NCI-H2196 treated with DMSO at 0.1 percent for 48 hours (cell line): ENCODE results near the gene RNF133.
"Not testable (repeated sequence)": the region's sequence is repeated elsewhere in the genome, so short reads cannot be mapped to it uniquely, and the experiment has no call there.

Source experiments
- DNase-seq: peaks from one replicate; lab custom pipeline; 2025; ENCODE audit not compliant: unreplicated experiment; lab: John Stamatoyannopoulos, UW

The RNF133 gene

GRCh38 chr7:122689346-122690109 lies 9.4 kb downstream of the RNF133 start:
- DNase-seq: no peak

DNA sequence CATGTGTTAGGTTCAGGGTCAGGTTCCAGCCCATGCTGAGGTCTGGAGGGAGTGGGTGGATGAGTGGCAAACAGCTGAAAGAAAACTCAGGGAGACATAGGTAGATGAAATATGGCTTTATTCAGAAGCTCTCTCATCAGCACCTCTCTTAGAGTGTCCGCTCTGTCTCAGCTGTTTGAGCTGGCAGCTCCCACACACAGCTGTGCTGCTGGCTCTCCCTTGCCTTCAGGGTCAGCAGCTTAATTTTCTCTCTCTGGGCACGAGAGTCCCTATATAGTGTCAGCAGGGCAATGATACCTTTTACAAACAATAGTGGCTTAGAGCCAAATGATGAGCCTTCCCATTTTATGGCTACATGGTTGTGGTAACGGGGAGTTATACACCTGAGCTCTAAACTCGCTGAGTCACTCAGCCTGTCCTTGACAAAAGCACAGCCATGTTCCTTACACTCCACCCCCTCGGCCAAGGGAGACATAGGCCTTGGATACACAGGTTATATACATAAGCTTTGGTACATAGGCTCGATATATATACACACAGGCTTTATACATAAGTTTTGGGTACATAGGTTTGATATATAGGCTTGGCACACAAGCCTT lies 10.4 kb downstream of the RNF133 start:
- no peak for DNase-seq

GRCh38 chr7:122686360-122686878 lies 12.5 kb downstream of the RNF133 start:
- no peak for DNase-seq

DNA sequence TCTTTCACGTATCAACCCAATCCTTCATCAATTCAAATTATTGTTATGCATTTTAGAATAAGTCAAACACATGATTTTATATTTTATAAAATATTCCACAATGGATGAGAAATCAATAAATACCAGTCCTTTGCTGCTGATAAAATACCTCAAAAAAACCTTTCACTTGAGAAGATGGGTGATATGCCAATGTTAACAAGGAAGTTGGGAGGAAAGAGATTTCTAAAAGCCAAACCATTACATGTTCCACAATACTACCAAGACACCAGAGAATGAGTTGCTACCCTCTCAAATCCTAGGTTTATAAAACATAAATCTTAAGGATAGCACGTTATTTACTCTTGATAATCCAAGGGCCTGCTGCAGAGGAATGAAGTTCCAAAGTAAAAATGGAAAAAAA lies 14.4 kb downstream of the RNF133 start:
- DNase-seq: no peak

GRCh38 chr7:122682815-122683550 lies 15.9 kb downstream of the RNF133 start:
- no peak for DNase-seq

DNA sequence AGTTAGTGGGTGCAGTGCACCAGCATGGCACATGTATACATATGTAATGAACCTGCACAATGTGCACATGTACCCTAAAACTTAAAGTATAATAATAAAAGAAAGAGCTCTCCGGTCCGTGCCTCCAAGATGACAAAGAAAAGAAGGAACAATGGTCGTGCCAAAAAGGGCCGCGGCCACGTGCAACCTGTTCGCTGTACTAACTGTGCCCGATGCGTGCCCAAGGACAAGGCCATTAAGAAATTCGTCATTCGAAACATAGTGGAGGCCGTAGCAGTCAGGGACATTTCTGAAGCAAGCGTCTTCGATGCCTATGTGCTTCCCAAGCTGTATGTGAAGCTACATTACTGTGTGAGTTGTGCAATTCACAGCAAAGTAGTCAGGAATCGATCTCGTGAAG lies 17.7 kb downstream of the RNF133 start:
- DNase-seq: not testable (repeated sequence)

GRCh38 chr7:122679813-122680212 lies 19.1 kb downstream of the RNF133 start:
- no peak for DNase-seq

DNA sequence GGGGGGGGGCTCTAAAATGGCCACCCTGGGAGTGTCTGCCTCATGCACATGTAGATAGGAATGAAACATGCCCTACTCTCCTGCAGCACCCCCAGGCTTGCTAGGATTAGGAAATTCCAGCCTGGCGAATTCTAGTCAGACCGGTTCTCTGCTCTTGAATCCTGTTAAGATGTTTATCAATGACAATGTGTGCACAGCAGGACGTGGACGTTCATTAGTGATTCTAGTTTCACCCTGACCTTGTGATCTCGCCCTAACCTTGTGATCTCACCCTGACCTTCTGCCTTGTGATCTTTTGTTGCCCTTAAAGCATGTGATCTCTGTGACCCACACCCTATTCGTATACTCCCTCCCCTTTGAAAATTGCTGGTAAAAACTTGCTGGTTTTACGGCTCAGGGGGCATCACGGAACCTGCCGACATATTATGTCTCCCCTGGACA lies 19.6 kb downstream of the RNF133 start:
- not testable (repeated sequence) for DNase-seq

- DNase-seq: no peak
Measured at GRCh38 chr7:122677149-122677548, 21.8 kb downstream of the RNF133 start.

GRCh38 chr7:122676466-122676865 lies 22.5 kb downstream of the RNF133 start:
- DNase-seq: peak; percentile 36

- DNase-seq: no peak
Measured at GRCh38 chr7:122675621-122676020, 23.3 kb downstream of the RNF133 start.

DNA sequence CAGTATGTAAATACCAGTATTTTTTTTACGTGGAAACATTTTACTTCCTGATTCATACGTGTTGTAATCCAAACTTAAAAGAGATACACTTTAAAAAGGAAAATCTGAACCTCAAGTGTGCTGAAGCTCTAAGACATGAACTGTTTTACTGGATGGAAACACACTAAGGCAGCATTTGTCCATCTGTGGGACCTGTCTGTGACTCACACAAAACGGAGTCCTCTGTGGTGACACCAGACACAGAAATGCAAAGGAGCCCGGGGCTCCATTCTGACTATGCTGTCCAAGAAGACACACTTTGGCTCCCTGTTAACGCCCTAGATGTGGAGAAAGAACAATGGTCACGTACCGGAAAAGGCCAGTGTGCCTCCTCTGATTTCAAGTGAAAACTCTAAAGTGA lies 23.9 kb downstream of the RNF133 start:
- DNase-seq: no peak

DNA sequence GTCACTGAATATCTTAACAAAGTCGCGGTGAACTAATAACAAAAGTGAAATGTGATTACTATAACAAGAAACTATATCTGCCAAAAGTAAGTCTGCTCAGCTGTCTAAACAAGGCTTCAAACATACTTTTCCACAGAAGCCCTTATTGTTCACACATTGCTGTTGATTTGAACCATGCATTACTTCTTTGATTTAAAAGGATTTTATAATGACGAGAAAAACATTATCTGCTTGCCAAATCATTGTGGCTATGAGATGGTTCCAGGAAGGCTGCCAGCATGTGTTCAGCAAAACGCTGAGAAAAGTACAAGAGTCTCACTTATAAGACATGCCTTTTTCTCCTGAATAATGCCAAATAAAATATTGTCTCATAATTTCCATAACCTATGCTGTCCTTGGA lies 24.4 kb downstream of the RNF133 start:
- DNase-seq: peak; percentile 33

DNA sequence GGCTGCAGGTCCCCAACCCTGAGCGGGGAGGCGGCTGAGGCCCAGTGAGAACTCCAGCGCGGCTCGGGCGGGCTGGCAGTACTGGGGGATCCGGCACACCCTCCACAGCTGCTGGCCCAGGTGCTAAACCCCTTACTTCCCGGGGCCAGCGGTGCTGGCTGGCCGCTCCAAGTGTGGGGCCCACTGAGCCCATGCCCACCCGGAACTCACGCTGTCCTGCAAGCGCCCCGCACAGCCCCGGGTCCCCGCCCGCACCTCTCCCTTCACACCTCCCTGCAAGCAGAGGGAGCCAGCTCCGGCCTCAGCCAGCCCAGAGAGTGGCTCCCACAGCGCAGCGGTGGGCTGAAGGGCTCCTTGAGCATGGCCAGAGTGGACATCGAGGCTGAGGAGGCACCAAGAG lies 25.0 kb downstream of the RNF133 start:
- no peak for DNase-seq

DNA sequence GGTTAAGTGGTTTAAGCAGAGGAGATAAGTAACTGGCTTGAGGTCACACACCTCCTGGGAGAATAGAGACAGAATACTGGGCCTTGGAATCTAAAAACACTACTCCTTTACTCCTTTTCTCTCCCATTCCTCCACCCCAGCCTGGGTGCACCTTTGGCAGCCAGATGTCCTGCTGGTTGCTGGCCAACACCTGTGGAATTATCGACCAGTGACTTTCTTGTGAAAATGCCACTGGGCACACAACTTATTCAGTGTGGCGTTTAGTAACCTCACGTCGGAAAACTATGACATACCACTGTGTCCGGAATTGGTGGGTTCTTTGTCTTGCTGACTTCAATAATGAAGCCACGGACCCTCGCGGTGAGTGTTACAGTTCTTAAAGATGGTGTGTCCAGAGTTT lies 26.4 kb downstream of the RNF133 start:
- DNase-seq: no peak

DNA sequence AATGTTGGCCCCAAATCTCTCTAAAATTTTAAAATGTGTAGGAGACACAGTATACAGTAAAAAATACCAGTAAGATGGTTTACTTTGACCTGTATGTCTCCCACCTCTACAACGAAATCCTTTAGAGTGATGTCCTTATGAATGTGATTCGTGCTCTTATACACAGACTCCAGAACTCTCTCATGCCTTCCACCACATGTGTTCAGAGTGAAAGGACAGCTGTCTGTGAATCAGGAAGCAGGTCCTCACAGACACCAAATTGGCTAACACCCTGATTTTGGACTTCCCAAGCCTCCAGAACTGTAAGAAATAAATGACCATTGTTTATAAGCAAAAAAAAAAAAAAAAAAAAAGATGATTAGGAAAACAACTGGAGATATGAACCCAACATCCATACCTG lies 35.2 kb downstream of the RNF133 start:
- no peak for DNase-seq

DNA sequence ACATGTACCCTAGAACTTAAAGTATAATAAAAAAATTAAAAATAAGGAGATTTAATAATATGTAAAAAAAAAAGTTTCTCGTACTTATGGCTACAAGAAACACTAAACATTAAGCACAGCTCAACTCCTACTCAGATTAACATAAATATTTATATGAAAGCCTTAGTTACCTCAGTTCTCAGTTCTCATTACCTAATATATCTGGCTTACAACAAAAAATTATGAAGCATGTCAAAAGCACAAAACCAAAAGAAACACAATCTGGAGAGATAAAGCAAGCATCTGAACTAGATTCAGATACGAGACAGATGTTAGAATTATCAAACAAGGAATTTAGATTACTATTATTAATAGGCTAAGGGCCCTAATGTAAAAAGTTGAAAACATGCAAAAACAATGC lies 40.1 kb downstream of the RNF133 start:
- DNase-seq: no peak

GRCh38 chr7:122653685-122654084 lies 45.2 kb downstream of the RNF133 start:
- DNase-seq: no peak

DNA sequence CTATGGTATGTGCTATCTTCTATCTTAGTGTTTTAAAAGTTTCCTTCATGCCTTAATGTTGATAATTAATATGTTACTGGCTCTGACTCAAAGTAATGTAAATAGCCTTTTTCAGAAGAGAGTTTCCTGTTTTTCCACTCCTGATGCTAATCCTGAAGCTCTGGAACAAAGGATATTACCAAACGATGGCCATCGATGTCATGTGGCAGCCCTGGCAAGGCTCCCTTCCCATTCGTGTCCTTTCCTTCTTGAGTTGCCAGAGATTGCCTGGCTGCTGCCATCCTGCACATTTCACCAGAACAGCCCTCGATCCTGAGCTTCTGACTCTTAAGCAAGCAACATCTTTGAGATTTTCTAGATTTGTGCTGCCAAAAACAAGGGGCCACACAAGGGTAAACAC lies 46.0 kb downstream of the RNF133 start:
- no peak for DNase-seq

DNA sequence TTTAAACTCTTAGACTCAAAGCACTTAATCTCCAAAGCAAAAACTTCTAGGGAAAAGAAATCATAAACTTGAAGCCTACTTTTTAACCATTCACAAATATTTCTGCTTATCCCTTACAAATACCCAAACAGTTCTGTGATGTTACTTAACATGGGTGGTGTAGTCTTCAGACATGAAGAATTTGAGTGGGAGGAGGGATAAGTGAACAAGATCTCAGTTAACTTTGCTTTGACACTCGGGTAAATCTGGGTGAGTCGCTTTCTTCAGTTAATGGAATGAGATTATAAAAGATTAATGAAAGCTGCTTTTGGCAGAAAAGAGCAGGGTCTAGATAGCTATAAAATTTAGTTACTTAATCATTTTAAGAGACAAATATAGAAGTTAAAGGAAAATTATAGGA lies 47.5 kb downstream of the RNF133 start:
- DNase-seq: no peak
